ENCODE data around the gene TBX5.

TBX5 gene

DNA sequence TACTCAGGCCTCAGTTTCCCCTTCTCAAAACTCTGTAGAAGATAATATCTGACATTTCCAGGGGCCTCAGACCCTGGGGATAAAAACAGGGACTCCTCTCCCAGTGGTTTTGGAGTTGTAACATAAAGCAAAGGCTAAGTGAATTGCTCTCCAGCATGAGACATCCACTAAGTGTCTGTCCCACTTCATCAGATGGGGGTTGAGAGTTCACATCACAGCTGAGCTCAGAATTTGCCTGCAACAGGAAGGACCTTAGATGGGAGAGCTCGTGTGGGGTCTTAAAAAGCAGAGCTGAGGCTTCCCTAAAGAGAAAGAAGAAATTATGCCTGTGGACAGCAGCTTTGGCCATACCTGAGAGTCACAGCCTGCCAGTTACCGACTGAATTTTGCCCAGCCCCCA lies 61.1 kb downstream of the TBX5 start:
- H3K36me3 ChIP-seq (ENCODE audit: control insufficient read depth, insufficient read depth, low read length) = no peaks in the 10 kb centered on the region
- no peaks in the 10 kb centered on the region for H3K27me3 ChIP-seq (ENCODE audit: control insufficient read depth, insufficient read depth, low read length)
- no peaks in the 10 kb centered on the region for H3K79me2 ChIP-seq
- H3K4me3 ChIP-seq (ENCODE audit: low read depth, low read length) = no peak overlapping the region
- no peaks in the 10 kb centered on the region for H3K9me3 ChIP-seq (ENCODE audit: control insufficient read depth, low read length)
- TF ChIP-seq, protein P1, sequence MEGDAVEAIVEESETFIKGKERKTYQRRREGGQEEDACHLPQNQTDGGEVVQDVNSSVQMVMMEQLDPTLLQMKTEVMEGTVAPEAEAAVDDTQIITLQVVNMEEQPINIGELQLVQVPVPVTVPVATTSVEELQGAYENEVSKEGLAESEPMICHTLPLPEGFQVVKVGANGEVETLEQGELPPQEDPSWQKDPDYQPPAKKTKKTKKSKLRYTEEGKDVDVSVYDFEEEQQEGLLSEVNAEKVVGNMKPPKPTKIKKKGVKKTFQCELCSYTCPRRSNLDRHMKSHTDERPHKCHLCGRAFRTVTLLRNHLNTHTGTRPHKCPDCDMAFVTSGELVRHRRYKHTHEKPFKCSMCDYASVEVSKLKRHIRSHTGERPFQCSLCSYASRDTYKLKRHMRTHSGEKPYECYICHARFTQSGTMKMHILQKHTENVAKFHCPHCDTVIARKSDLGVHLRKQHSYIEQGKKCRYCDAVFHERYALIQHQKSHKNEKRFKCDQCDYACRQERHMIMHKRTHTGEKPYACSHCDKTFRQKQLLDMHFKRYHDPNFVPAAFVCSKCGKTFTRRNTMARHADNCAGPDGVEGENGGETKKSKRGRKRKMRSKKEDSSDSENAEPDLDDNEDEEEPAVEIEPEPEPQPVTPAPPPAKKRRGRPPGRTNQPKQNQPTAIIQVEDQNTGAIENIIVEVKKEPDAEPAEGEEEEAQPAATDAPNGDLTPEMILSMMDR (IDR thresholded peaks at IDR 0.05) = no peak
- H3K4me2 ChIP-seq (ENCODE audit: low read length) = no peak overlapping the region
- no peak overlapping the region for H2AFZ ChIP-seq
- no peak overlapping the region for H3K27ac ChIP-seq
- H3K4me1 ChIP-seq = no peaks in the 10 kb centered on the region
- no peak overlapping the region for H3K9ac ChIP-seq

DNA sequence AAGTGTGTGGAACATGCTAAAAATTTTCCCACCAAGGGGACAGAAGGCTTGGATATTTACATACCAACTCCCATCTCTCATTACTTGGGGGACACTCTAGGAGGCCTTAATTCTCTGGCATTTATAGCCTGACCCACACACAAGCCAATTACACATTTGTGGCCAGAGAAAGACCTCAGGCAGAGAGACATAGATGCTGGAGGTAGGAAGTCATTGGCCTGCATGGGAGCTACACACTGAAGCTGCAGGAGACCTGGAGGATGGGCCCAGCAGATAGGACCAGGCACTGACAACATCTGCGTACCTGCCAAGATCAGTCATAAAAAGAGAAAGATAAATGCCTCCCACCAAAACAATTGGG lies 61.7 kb downstream of the TBX5 start:
- Histone ChIP-seq H2AFZ (no peak overlapping the region), H3K4me3 (ENCODE audit: low read depth, low read length) (no peak overlapping the region), H3K4me2 (ENCODE audit: low read length) (no peak overlapping the region), H3K36me3 (ENCODE audit: control insufficient read depth, insufficient read depth, low read length) (no peaks in the 10 kb centered on the region), H3K27me3 (ENCODE audit: control insufficient read depth, insufficient read depth, low read length) (no peaks in the 10 kb centered on the region), H3K27ac (no peak overlapping the region), H3K79me2 (no peaks in the 10 kb centered on the region), H3K9ac (no peak overlapping the region), H3K9me3 (ENCODE audit: control insufficient read depth, low read length) (no peaks in the 10 kb centered on the region), H3K4me1 (no peaks in the 10 kb centered on the region)
- TF ChIP-seq, protein P1 (IDR thresholded peaks at IDR 0.05) = no peak

DNA sequence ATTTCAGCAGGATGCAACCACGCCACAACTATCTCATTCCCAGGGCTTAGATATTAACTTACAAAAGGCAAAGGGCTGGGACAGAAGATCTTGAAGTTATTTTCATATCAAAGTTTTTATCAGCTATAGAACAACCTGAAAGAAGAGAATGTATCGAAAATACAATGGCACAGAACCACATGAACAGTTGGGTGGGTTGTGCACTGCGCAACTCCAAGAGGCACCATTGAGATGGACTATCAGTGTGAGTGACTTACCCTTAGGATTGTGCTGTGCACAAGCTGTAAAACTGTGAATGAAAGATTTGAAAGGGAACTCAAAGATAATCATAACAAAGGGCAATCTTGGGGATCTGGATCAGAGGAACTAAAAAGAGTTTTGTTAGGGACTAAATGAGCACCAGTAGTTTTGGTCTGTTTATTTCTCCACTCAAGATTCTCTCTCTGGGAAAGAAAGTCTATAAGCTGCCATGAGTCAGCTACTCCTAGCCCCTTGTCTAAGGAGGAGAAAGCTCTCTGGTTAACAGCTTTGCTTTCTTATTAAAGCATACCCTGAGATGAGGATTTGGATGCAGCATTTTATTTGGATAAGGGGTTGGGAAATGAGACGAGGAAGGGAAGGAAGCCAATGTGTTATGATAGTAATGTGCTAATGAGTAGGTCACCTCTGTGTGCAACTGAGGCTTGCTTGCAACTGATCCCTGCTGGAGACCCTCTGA lies 62.2 kb downstream of the TBX5 start:
- Histone ChIP-seq H3K4me2 (ENCODE audit: low read length) (no peak overlapping the region), H3K79me2 (no peaks in the 10 kb centered on the region), H3K36me3 (ENCODE audit: control insufficient read depth, insufficient read depth, low read length) (no peaks in the 10 kb centered on the region), H2AFZ (no peak overlapping the region), H3K9ac (no peak overlapping the region), H3K9me3 (ENCODE audit: control insufficient read depth, low read length) (no peaks in the 10 kb centered on the region), H3K4me3 (ENCODE audit: low read depth, low read length) (no peak overlapping the region), H3K27me3 (ENCODE audit: control insufficient read depth, insufficient read depth, low read length) (no peaks in the 10 kb centered on the region), H3K4me1 (no peaks in the 10 kb centered on the region), H3K27ac (no peak overlapping the region)
- TF ChIP-seq, protein P1 (IDR thresholded peaks at IDR 0.05) = no peak

DNA sequence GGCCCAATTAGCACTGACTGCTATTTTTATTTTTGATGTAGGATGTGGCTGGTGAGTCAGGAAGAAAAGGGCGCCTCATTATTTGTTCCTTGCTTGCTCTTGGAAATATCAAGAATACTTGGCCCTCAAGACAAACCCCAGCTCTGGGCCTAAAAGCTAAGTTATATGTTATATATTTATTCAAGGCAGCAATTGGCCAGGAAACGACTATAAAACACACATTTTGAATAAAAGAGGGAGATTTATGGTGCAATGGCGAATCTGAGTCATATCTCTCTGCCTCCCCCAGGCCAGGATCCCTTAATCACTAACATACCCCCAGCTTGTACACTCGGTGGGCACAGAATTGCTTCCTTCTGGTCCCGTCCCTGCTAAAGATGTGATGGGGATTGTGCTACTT lies 63.3 kb downstream of the TBX5 start:
- H2AFZ ChIP-seq = no peak overlapping the region
- TF ChIP-seq, protein P1 (IDR thresholded peaks at IDR 0.05) = no peak
- no peak overlapping the region for H3K27ac ChIP-seq
- no peaks in the 10 kb centered on the region for H3K9me3 ChIP-seq (ENCODE audit: control insufficient read depth, low read length)
- H3K4me1 ChIP-seq = no peaks in the 10 kb centered on the region
- no peaks in the 10 kb centered on the region for H3K27me3 ChIP-seq (ENCODE audit: control insufficient read depth, insufficient read depth, low read length)
- no peak overlapping the region for H3K9ac ChIP-seq
- no peaks in the 10 kb centered on the region for H3K36me3 ChIP-seq (ENCODE audit: control insufficient read depth, insufficient read depth, low read length)
- no peak overlapping the region for H3K4me2 ChIP-seq (ENCODE audit: low read length)
- no peak overlapping the region for H3K4me3 ChIP-seq (ENCODE audit: low read depth, low read length)
- no peaks in the 10 kb centered on the region for H3K79me2 ChIP-seq

DNA sequence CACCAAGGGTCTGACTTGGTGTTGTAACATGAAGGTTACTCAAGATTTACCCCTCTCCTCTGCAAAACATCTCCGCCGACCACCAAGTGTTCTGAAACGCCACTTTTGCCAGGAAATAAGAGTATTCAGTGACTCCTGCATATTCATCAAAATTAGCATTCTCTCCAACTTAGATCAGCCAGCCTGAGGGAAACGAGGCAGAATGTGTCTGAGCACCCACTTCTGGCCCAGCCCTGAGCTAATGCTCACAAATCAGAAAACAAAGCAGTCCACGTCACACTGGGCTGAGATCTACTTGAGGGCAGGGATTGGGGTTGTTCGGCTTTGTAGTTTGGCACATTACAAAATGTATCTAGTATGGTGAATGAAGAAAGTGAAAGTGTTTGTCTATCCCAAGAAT lies 64.3 kb downstream of the TBX5 start:
- Histone ChIP-seq H3K4me3 (ENCODE audit: low read depth, low read length) (no peak overlapping the region), H3K4me2 (ENCODE audit: low read length) (no peak overlapping the region)
- TF ChIP-seq, protein P1 (IDR thresholded peaks at IDR 0.05) = no peak

More for the DNA sequence above, 64.3 kb downstream of the TBX5 start:
- no peaks in the 10 kb centered on the region for H3K9me3 ChIP-seq (ENCODE audit: control insufficient read depth, low read length)
- no peaks in the 10 kb centered on the region for H3K27me3 ChIP-seq (ENCODE audit: control insufficient read depth, insufficient read depth, low read length)
- H2AFZ ChIP-seq = no peak overlapping the region
- no peaks in the 10 kb centered on the region for H3K4me1 ChIP-seq
- H3K9ac ChIP-seq = no peak overlapping the region
- H3K27ac ChIP-seq = no peak overlapping the region
- H3K36me3 ChIP-seq (ENCODE audit: control insufficient read depth, insufficient read depth, low read length) = no peaks in the 10 kb centered on the region
- H3K79me2 ChIP-seq = no peaks in the 10 kb centered on the region

Data from parathyroid adenoma (tissue), 2 donors.